ENCODE data around the gene DIP2B.
"Not testable (repeated sequence)": the region's sequence is repeated elsewhere in the genome, so short reads cannot be mapped to it uniquely, and the experiment has no call there.

DIP2B gene

GRCh38 chr12:50728417-50728816, 223.6 kb downstream of the DIP2B start:
- peak; percentile 94 for DNase-seq (ENCODE audit: low spot score)

DNA sequence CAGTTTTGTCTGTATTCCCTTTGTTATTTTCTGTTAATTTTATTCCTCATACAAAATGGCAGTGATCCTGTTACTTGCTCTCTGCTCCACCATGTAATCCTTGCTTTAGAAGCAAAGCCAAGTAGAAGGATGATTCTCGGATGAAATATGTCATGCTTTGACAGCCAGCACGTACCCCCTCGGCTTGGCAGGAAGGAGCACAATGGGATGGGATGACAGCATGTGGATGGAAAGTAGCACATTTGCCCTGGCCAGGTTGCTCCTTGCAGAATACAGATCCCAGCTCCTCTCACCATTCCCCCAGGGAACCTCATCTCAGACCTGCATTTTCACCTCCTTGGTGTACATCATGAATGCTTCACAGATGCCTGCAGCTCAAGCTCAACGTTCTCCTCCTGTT, 224.1 kb downstream of the DIP2B start:
- DNase-seq (ENCODE audit: low spot score), result peak; percentile 95

GRCh38 chr12:50732591-50732990, 227.8 kb downstream of the DIP2B start:
- no peak for DNase-seq (ENCODE audit: low spot score)

GRCh38 chr12:50733706-50734105, 228.9 kb downstream of the DIP2B start:
- no peak for DNase-seq (ENCODE audit: low spot score)

DNA sequence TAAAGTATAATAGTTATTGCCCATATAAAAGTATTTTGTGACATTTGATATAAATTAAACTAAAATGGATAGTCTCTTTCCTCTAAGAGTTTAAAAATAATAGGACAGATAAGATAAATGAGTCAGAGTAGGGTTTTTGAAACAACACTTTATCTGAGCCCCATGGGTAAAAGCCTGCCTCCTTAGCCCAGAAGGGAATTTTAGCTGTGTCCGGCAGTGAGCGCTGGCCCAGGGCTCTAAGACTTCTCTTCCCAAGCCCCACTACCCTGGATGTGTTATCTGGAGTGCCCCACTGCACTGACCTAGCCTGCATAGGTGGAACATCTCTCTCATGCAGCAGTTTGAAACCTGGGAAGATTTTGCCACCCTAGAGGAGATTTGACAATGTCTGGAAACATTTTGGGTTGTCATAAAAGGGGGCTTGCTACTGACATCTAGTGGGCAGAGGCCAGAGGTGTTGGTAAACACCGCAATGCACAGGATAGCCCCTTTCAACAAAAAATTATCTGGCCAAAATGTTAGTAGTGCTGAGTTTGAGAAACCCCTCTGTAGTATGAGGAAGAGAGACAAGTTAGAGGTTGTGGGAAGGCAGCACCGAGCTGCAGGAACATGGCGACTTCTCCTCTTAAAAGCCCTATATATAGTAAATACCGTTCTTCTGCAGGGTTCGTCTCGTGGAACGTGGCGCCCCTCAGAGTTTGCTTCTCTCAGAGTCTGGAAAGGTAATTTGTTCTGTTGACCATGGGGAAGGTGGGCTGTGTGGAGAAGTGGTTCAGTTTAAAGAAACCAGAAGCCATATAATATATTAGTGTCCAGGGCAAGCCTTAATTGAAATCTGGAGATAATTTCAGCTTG, 229.9 kb downstream of the DIP2B start:
- DNase-seq (ENCODE audit: low spot score), result peak; percentile 86

GRCh38 chr12:50739611-50740010, 234.8 kb downstream of the DIP2B start:
- no peak for DNase-seq (ENCODE audit: low spot score)

GRCh38 chr12:50740307-50740706, 235.5 kb downstream of the DIP2B start:
- no peak for DNase-seq (ENCODE audit: low spot score)

DNA sequence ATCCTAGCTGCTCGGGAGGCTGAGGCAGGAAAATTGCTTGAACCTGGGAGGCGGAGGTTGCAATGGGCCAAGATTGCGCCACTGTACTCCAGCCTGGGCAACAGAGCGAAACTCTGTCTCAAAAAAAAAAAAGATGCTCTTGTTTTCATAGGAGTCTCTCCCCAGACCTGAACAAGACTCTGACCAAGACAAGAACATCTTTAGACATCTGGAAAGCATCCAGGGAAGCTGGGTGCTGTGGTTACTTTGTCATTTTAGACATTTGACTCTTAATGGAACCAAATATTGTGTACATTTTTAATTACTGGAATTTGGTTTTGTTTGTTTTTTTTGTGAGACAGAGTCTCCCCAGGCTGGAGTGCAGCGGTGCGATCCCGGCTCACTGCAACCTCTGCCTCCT, 238.0 kb downstream of the DIP2B start:
- no peak for DNase-seq (ENCODE audit: low spot score)

GRCh38 chr12:50745861-50746260, 241.1 kb downstream of the DIP2B start:
- DNase-seq (ENCODE audit: low spot score), result no peak

DNA sequence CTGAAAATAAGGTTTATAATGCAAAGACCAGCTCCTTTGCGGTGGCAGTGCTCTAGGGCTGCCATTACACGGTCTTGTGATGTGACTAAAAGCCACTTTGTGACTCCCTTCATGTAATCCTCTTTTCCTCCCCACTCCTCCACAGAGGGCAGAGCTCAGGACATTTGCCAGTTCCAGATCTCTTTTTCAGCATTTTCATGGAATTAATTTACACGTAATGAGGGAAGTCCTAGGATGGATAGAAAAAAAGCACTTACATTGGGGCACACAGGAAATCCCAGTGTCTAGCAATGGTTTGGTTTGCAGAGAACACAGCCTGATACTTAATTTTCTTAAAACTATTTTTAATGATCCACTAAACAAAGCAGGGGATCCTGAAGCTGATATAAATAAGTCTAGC, 241.6 kb downstream of the DIP2B start:
- DNase-seq (ENCODE audit: low spot score), result no peak

DNA sequence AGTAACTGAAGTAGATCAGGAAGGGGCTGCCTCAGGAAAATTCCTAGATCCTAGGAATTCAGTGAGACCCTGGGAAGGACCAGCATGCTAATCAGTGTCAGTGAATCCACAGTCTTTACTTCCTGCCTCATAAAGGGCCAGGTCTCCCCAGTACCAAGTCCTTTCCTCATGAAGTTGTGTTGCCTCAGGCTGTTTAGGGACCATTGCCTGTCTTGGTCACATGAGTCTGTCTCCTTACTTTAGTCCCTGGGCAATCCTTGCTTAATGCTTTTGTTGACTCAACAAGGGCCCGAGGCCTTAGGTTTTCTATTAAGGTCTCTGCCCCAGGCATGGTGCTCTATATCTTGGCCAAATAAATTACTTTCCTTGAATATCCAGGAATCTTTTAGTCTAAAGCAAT, 243.0 kb downstream of the DIP2B start:
- DNase-seq (ENCODE audit: low spot score), result no peak

DNA sequence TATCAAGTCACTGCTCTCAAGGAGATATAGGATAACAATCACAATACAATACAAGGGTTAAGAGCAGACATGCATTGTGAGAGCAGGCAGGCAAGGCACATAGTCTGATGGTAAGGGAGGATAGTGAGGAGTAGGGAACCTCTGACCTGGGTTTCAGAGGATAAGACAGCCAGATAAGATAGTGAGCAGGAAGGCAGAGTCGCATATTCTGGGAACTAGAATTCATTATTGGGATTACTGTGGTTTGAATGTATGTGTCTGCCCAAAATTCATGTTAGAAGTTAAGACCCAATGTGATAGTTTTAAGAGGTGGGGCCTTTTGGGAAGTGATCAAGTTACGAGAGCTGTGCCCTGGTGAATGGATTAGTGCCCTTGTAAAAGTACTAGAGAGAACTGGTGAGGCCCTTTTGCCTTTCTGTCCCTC, 244.7 kb downstream of the DIP2B start:
- no peak for DNase-seq (ENCODE audit: low spot score)

GRCh38 chr12:50750366-50750765, 245.6 kb downstream of the DIP2B start:
- DNase-seq (ENCODE audit: low spot score), result no peak

DNA sequence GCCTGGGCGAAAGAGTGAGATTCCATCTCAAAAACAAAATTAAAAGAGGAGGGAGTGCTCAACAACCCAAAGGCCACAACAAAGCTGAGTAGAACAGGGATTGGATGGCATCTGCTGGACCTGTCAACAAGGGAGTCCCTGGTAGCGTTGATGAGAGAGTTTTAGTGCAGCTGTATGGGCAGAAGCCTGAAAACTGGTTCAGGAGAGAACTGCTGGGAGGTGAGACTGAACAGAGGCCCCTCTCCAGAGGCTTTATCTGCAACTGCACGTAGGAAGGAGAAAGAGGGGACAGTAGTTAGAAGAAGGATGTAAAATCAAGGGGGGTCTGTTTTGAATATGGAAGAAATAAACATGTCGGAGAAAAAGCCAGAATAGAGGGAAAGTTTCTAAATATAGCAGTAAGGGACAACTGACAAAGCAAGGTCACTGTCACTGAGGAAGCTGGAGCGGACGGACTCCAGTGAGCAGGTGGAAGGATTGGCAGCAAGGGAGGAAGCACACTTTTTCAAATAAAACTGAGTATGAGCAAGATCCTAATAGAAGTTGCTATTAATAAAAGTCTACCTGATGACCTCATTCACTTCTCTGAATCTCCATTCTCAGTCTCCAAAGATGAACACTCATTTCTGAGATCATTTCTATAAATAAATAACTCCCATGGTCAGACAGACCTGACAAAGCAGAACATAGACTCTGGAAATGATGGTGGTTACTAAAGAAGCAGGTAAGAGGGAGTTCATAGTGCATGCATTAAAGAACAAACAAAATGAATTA, 247.3 kb downstream of the DIP2B start:
- DNase-seq (ENCODE audit: low spot score), result peak; percentile 60

DNA sequence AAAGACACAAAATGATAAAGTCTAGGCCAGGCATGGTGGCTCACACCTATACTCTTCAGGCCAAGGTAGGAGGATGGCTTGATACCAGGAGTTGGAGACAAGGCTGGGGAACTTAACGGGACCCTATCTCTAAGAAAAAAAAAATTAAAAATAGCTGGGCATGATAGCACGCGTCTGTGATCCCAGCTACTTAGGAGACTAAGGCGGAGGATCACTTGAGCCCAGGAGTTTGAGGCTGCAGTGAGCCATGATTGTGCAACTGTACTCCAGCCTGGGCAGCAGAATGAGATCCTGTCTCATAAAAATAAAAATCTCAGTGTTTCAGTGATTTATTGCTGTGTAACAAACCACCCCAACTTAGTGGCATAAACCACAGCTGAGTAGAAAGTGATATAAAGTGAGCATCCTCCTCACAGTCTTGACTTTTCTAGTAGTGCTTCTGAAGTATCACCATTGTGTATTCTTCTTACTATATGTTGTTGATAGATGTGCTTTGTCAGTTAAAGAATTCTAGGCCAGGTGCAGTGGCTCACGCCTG, 248.5 kb downstream of the DIP2B start:
- DNase-seq (ENCODE audit: low spot score), result no peak

- DNase-seq (ENCODE audit: low spot score), result peak; percentile 87
These were observed 259.0 kb downstream of the DIP2B start, which contains the start of gene ATF1 for GRCh38 chr12:50763639-50764285. ATF1 (plus strand) TSS chr12:50764101; CDS start chr12:50780146, 16,045 bp downstream.

GRCh38 chr12:50764286-50765094, 259.7 kb downstream of the DIP2B start:
- peak; percentile 42 for DNase-seq (ENCODE audit: low spot score)

DNA sequence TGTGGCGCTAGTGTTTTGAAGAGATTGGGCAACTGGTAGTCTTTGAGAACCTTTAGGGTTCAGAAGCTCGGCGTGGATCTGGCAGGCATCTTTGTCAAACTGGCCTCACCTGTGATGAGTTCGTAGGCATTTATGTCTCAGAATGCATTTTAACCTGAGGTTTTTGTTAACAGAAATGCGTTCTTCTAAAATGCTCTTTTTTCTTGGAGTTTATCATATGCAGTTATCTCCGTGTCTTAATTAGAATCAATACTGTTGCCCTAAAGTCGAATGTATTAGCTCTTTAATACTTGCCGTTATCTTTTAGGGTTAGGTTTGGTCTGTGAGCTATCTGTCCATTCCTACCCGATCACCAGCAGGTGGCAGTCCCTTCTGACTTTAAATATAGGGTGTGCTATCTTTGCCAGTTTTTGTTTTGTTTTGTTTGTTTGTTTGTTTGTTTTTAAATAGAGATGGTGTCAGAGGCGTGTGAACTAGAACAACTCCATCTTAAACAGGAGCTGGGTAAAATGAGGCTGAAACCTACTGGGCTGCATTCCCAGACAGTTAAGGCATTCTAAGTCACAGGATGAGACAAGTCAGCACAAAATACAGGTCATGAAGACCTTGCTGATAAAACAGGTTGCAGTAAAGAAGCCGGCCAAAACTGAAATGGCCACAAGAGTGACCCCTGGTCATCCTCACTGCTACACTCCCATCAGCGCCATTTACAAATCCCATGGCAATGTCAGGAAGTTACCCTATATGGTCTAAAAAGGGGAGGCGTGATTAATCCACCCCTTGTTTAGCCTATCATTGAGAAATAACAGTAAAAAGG, 260.5 kb downstream of the DIP2B start:
- DNase-seq (ENCODE audit: low spot score), result peak; percentile 84

DNA sequence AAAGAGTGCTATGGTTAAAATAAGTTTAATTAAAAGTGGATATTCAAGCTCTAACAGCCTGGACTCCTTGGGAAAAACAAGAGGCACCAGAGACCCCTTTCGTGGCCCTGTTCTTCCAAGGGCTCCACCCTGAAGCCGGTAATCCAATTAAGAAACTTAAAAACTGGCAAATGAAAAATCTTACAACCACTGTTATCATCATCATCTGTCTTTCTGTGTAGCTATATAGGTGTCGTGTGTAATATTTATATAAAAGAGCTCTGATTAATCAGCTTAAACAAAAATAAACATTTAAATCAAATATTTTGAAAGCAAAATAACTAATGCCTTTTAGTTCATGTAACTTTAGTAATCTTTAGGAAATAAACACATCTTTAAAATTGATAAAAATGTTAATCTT, 263.6 kb downstream of the DIP2B start:
- no peak for DNase-seq (ENCODE audit: low spot score)

GRCh38 chr12:50768813-50769212, 264.0 kb downstream of the DIP2B start:
- not testable (repeated sequence) for DNase-seq (ENCODE audit: low spot score)

- no peak for DNase-seq (ENCODE audit: low spot score)
These were observed 266.6 kb downstream of the DIP2B start for GRCh38 chr12:50771409-50771808.
